Measurements from ENCODE around the gene FBXW9.
"Not testable (repeated sequence)": the region's sequence is repeated elsewhere in the genome, so short reads cannot be mapped to it uniquely, and the experiment has no call there.

The FBXW9 gene

GRCh38 chr19:12652219-12652618 is 44.2 kb downstream of the FBXW9 start:
- no peak for DNase-seq (ENCODE audit: low read depth)

- DNase-seq (ENCODE audit: low read depth): no peak
Observed at GRCh38 chr19:12649941-12650340, 46.5 kb downstream of the FBXW9 start.

- no peak for DNase-seq (ENCODE audit: low read depth)
Observed at GRCh38 chr19:12648088-12648487, 48.3 kb downstream of the FBXW9 start.

GRCh38 chr19:12647490-12648071 is 48.9 kb downstream of the FBXW9 start:
- DNase-seq (ENCODE audit: low read depth): no peak

- no peak for DNase-seq (ENCODE audit: low read depth)
Observed at GRCh38 chr19:12647047-12647446, 49.4 kb downstream of the FBXW9 start.

GRCh38 chr19:12646551-12646950 is 49.9 kb downstream of the FBXW9 start:
- DNase-seq (ENCODE audit: low read depth): no peak

- DNase-seq (ENCODE audit: low read depth): not testable (repeated sequence)
Observed at GRCh38 chr19:12643716-12644115, 52.7 kb downstream of the FBXW9 start.

GRCh38 chr19:12642506-12642905 is 53.9 kb downstream of the FBXW9 start:
- no peak for DNase-seq (ENCODE audit: low read depth)

- DNase-seq (ENCODE audit: low read depth): no peak
Observed at GRCh38 chr19:12641456-12641855, 55.0 kb downstream of the FBXW9 start.

GRCh38 chr19:12639901-12640613 is 56.4 kb downstream of the FBXW9 start:
- peak; percentile 55 for DNase-seq (ENCODE audit: low read depth)
